ENCODE results near the gene ACTR3. TPM values are rescaled to one million over a fixed set of nuclear protein-coding genes. Genes with fewer than 3 reads are reported as not detected.

ACTR3 gene
- total and polyA plus RNA-seq, 2 experiments from 2014 or later = 361 to 410 TPM

GRCh38 chr2:113972766-113973165 lies 82.9 kb downstream of the ACTR3 start:
- H3K4me2 ChIP-seq (ENCODE audit: unreplicated experiment) = no peak overlapping the region
- H3K79me2 ChIP-seq (ENCODE audit: insufficient read depth) = no peaks in the 10 kb centered on the region
- H3F3A ChIP-seq (ENCODE audit: insufficient read depth) = peaks cover 61% of the 10 kb centered on the region
- in situ Hi-C loops (cut with MboI) = loop anchor here (10.0 kb wide), 1 partner anchor 582 kb away; no protein-coding TSS in a partner anchor
- H3K27ac ChIP-seq = no peak overlapping the region
- no peaks in the 10 kb centered on the region for H3K9me3 ChIP-seq (ENCODE audit: low read depth)
- TF ChIP-seq EZH2 (IDR thresholded peaks at IDR 0.05; ENCODE audit: insufficient read depth, poor library complexity, severe bottlenecking) (no peak), EZH2phosphoT487 (IDR thresholded peaks at IDR 0.05; ENCODE audit: insufficient read depth, low read depth) (no peak)
- no peak for DNase-seq
- no peak overlapping the region for H3K9ac ChIP-seq
- no peaks in the 10 kb centered on the region for H3K27me3 ChIP-seq (replicated peaks; ENCODE audit: insufficient read depth)
- no peaks in the 10 kb centered on the region for H3K9me2 ChIP-seq (ENCODE audit: insufficient read depth)
- H2AFZ ChIP-seq = no peak overlapping the region
- 95% methylated on average over 3 of the region's 3 CpGs for WGBS, 2 experiments (ENCODE audit: low coverage in 1 of 2, low lambda C conversion rate in 2 of 2, missing lambda C conversion rate in 2 of 2)
- no peak overlapping the region for H3K4me3 ChIP-seq
- no peaks in the 10 kb centered on the region; the same call in 1 of the 2 replicates for H3K36me3 ChIP-seq (ENCODE audit: low read depth)
- peaks cover under 1% of the 10 kb centered on the region; the same call in 1 of the 2 replicates for H3K4me1 ChIP-seq (ENCODE audit: insufficient read depth)
- no peaks in the 10 kb centered on the region for H4K20me1 ChIP-seq (ENCODE audit: insufficient read depth)

DNA sequence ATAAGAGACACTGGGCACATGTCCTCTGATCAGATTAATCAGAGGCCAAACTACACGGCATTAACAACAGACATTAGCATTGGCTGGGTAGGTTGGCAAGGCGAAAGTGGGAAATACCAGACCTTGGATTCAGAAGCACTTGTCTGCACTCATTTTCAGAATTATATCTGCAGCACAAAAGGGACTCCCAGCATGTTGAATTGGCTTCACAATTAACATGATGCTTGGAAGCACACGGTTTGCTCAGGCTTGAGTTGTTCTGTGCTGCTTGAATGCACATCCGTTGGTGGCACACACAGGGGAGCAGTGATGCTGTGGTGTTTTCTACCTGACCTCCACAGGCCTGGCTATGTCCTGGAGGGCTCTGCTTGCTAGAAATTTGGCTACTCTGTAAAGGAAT lies 83.9 kb downstream of the ACTR3 start:
- WGBS, 2 experiments (ENCODE audit: low coverage in 1 of 2, low lambda C conversion rate in 2 of 2, missing lambda C conversion rate in 2 of 2) = 34 to 42% methylated on average over 4 of the region's 4 CpGs
- peaks cover 5% of the 10 kb centered on the region; the same call in 1 of the 2 replicates for H3K4me1 ChIP-seq (ENCODE audit: insufficient read depth)

DNA sequence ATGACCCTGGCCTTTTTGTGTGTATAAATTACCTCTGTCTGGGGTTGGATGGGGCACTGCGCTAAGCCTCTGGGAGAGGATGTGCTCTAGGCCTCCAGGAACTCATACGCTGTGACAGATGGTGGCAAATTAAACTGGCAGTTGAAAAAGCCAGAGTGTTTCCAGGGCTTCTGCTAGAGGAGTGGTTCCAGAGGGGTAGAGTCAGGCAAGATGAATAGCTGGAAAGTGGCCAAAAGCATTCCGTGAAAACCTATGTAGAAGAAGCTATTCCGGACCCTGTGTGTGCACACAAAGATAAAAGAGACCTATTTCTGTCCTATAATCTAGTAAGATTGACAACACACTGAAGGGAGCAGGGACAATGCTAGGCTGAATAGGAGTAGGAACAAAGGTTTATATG lies 84.8 kb downstream of the ACTR3 start:
- Histone ChIP-seq H3F3A (ENCODE audit: insufficient read depth) (peaks cover 55% of the 10 kb centered on the region), H3K4me3 (no peak overlapping the region), H3K27ac (no peak overlapping the region), H3K4me1 (ENCODE audit: insufficient read depth) (peaks cover 5% of the 10 kb centered on the region; the same call in 1 of the 2 replicates), H3K9me2 (ENCODE audit: insufficient read depth) (no peaks in the 10 kb centered on the region), H2AFZ (no peak overlapping the region), H4K20me1 (ENCODE audit: insufficient read depth) (no peaks in the 10 kb centered on the region), H3K36me3 (ENCODE audit: low read depth) (no peaks in the 10 kb centered on the region; the same call in 1 of the 2 replicates), H3K4me2 (ENCODE audit: unreplicated experiment) (no peak overlapping the region), H3K79me2 (ENCODE audit: insufficient read depth) (no peaks in the 10 kb centered on the region), H3K9me3 (ENCODE audit: low read depth) (no peaks in the 10 kb centered on the region), H3K27me3 (replicated peaks; ENCODE audit: insufficient read depth) (no peaks in the 10 kb centered on the region), H3K9ac (no peak overlapping the region)
- in situ Hi-C loops (cut with MboI) = loop anchor here (10.0 kb wide), 1 partner anchor 580 kb away; no protein-coding TSS in a partner anchor
- 62 to 63% methylated on average over 4 of the region's 4 CpGs for WGBS, 2 experiments (ENCODE audit: low coverage in 1 of 2, low lambda C conversion rate in 2 of 2, missing lambda C conversion rate in 2 of 2)
- TF ChIP-seq EZH2phosphoT487 (IDR thresholded peaks at IDR 0.05; ENCODE audit: insufficient read depth, low read depth) (no peak), EZH2 (IDR thresholded peaks at IDR 0.05; ENCODE audit: insufficient read depth, poor library complexity, severe bottlenecking) (no peak)
- no peak for DNase-seq

More for the DNA sequence above, 83.9 kb downstream of the ACTR3 start:
- Histone ChIP-seq H3K9ac (no peak overlapping the region), H3K4me3 (no peak overlapping the region), H3K27me3 (replicated peaks; ENCODE audit: insufficient read depth) (no peaks in the 10 kb centered on the region), H3K79me2 (ENCODE audit: insufficient read depth) (no peaks in the 10 kb centered on the region), H3F3A (ENCODE audit: insufficient read depth) (peaks cover 55% of the 10 kb centered on the region), H3K27ac (no peak overlapping the region), H3K9me2 (ENCODE audit: insufficient read depth) (no peaks in the 10 kb centered on the region), H4K20me1 (ENCODE audit: insufficient read depth) (no peaks in the 10 kb centered on the region), H3K4me2 (ENCODE audit: unreplicated experiment) (no peak overlapping the region), H2AFZ (no peak overlapping the region), H3K36me3 (ENCODE audit: low read depth) (no peaks in the 10 kb centered on the region; the same call in 1 of the 2 replicates), H3K9me3 (ENCODE audit: low read depth) (no peaks in the 10 kb centered on the region)
- TF ChIP-seq EZH2 (IDR thresholded peaks at IDR 0.05; ENCODE audit: insufficient read depth, poor library complexity, severe bottlenecking) = no peak
- TF ChIP-seq EZH2phosphoT487 (IDR thresholded peaks at IDR 0.05; ENCODE audit: insufficient read depth, low read depth) = no peak
- no peak for DNase-seq
- in situ Hi-C loops (cut with MboI) = loop anchor here (10.0 kb wide), 1 partner anchor 581 kb away; no protein-coding TSS in a partner anchor

GRCh38 chr2:113976277-113976928 lies 86.5 kb downstream of the ACTR3 start:
- no peak for DNase-seq
- no peaks in the 10 kb centered on the region for H3K9me3 ChIP-seq (ENCODE audit: low read depth)
- no peaks in the 10 kb centered on the region; the same call in 1 of the 2 replicates for H3K36me3 ChIP-seq (ENCODE audit: low read depth)
- in situ Hi-C loops (cut with MboI) = loop anchor here (10.0 kb wide), 1 partner anchor 578 kb away; no protein-coding TSS in a partner anchor
- 95 to 96% methylated on average over 7 of the region's 7 CpGs for WGBS, 2 experiments (ENCODE audit: low coverage in 1 of 2, low lambda C conversion rate in 2 of 2, missing lambda C conversion rate in 2 of 2)
- no peak overlapping the region for H2AFZ ChIP-seq
- H3K4me2 ChIP-seq (ENCODE audit: unreplicated experiment) = no peak overlapping the region
- H3K4me3 ChIP-seq = no peak overlapping the region
- TF ChIP-seq EZH2 (IDR thresholded peaks at IDR 0.05; ENCODE audit: insufficient read depth, poor library complexity, severe bottlenecking) = no peak
- no peak for TF ChIP-seq EZH2phosphoT487 (IDR thresholded peaks at IDR 0.05; ENCODE audit: insufficient read depth, low read depth)
- no peaks in the 10 kb centered on the region for H4K20me1 ChIP-seq (ENCODE audit: insufficient read depth)
- no peak overlapping the region for H3K27ac ChIP-seq
- H3K27me3 ChIP-seq (replicated peaks; ENCODE audit: insufficient read depth) = no peaks in the 10 kb centered on the region
- no peaks in the 10 kb centered on the region for H3K9me2 ChIP-seq (ENCODE audit: insufficient read depth)
- H3K4me1 ChIP-seq (ENCODE audit: insufficient read depth) = peaks cover 5% of the 10 kb centered on the region; the same call in 1 of the 2 replicates
- H3K79me2 ChIP-seq (ENCODE audit: insufficient read depth) = no peaks in the 10 kb centered on the region
- no peak overlapping the region for H3K9ac ChIP-seq
- H3F3A ChIP-seq (ENCODE audit: insufficient read depth) = peaks cover 49% of the 10 kb centered on the region

All from GM23248 (cell line).